ENCODE data around the gene SHMT2.

The SHMT2 gene

DNA sequence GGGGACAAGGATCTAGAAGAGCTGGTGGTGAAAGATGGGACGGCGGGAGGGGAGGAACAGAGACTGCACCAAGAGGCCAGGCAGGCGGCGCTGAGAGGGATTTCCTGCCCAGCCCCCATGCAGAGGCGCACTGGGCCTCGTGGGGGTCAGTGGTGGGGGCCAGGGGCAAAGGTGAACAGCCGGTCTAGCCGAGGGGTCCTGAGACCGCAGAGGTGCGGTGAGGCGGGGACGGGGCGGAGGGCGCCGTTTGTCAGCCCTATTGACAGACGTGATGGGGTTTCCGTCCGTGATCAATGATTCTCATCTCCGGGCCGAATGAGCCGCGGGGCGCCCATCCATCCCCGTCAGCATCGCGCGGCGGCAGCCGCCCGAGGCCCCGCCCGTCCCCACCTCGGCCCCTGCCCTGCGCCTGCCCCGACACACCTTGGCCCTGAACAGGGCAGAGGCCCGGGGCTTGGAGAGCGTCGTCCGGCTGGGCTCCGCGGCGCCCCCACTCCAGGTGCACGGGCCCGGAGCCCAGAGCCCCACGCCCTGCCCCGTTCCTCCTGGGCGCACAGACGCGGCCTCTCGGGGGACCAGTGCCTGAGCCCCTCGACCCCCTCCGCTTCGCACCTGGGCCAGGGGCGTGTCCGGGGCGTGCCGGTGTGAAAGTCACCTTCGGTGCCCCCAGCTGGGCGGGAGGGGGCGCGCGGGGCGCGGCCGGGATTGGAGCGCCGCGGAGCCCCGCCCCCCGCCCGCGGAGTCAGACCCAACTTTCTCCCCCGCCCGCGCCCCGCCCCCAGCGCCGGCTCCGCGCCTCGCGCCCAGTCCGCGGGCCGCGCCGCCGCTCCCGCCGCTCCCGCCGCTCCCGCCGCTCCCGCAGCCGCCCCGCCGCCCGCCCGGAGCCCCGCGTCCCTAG is 13.2 kb upstream of the SHMT2 start, which contains the start of gene NXPH4:
NXPH4 (plus strand) TSS at position 781 of the 898 bp plus-strand sequence. CDS start 176 bp downstream, outside the sequence.
- peak; percentile 23 to 34 for DNase-seq

DNA sequence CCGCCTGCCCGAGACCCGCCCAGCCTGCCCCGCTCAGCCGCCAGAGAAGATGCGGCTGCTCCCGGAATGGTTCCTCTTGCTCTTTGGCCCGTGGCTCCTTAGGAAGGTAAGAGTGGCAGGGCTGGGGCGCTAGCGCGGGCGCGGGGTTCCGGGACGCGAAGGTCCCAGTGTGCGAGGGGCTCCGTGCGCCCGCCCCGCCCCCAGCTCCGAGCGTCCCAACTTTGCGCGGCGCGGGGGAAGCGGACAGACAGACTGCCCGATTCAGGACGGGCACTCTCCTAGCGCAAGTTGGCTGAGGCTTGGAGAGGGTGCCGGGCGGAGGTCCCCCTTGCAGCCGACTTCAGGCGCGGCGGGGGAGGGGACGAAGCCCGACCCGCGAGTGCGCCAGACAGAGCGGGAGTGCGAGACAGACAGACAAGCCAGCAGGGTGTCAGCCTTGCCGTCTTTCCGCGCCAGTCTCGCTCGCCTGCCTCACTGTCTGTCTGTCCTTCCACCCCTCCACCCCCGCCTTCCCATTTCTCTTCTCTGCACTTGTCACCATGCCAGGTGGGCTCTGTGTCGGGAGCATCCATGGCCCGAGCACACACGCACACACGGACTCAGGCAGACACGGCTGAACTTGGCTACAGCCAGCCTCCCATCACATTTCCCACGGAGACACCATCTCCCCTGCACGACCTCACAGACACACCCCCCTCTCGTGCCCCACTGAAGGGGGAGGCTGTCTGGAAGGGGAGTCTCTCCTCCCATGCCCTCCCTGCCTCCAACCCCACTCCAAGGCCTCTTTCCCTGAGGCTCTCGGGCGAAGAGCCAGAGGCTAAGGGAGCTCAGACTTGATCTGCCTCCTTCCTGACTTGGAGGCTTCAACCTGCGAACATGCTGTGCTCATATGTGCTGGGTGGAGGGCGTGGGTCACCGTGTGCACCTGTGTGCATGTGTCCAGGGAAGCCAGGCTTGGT is 12.3 kb upstream of the SHMT2 start:
- no peak for DNase-seq

DNA sequence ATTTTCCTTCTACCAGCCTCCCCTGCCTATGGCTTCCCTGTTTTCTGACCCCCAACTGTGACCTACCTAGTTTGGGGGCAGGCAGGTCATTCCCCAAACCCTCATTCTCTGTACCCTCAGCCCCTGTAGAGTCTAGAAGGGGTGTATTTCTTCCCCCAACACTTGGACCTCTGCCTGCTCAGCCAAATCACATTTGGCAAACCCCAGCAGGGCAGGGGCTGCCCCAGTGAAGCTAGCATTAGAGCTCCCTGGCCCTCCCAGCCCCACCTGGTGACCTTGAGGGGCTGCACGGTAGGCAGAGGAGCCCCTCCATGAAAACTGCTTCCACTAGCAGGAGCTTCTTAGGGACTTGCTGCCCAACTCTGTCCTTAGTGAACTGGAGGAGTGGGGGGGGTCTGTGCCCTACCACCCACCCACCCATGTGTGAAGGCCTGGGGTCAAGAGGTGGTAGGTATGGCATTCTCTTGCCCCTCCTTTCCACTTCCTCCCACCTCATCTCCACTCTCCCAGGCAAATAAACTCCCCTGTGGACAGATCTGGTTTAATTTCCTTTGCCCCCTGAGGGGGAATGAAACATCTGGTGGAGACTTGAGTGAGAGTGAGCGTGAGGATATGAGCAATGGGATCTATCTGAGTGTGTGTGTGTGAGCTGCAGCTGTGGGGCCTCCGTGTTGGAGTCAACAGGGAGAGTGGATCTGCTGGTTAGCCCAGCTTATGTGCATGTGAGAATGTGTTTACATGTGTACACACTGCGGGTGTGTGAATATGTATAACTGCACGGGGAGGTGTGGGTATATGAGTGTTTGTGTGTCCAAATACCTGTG is 11.3 kb upstream of the SHMT2 start:
- no peak for DNase-seq

DNA sequence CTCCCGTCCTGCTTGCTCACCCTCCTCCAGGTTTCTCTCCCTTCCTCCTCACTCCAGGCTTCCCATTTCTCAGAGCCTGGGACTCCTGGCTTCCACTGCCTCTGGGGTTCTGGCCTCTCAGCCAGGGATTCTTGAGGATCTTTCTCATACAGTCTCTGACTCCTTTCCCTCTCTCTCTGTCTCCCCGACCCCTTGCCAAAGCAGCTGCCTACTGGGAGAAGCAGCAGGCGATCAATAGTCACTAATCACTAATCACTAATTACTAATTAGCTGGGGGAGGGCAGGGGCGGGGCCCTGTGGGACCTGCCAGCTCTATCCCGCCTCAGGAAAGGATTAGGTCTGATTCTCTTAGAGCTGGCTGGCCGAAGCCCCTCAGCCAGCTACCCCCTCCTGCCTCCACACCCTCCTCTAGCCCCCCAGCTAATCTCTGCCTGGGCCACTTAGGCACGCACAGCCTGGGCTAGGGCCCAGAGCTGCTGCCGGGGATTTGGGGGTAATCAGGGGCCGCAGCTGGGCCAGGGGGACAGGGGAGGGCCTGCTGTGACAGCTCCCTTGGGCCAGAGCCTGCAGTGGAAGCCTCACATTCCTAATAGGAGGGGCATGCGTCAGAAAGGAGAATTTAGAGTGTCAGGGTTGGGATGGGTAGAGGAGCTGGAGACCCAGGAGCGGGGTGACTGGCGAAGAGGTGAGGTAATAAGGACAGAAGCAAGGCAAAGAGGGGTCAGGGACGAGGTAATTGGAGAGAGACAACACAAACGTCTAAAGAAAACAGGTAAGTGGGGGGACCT is 10.1 kb upstream of the SHMT2 start:
- DNase-seq, result no peak

DNA sequence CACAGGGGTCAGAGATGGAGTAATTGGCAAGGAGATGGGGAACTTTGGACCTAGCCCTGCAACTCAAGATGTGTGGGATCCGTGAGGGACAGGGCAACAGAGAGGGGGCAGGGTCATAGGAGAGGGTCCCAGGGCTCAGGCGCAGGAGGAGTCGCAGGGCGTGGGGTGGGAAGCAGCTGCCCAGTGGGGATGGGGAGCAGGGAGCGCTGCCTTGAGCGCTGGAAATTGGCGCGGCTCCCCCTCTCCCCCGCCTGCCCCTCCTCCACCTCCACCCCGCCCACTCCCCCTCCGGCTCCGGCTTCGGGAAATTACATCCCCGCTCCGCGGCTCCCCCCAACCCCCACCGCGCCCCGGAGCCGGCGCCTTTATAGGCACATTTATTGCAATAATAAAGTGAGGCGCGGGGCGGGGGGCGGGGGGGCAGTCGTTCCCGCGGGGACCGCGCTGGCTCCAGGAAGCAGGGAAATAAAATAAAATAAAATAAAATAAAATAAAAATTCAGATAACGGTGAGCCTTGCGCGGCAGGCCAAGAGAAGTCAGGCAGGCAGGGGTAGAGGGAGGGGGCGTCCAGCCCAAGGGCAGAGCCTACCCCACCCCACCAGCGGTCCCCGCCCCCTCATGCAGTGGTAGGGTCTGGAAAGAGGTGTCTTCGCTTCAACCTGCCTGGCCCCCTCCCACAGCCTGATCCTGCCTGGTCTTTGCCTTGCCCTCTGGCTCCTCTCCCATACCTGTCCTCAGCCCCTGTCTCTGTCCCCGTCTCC is 9.3 kb upstream of the SHMT2 start:
- DNase-seq, result no peak

DNA sequence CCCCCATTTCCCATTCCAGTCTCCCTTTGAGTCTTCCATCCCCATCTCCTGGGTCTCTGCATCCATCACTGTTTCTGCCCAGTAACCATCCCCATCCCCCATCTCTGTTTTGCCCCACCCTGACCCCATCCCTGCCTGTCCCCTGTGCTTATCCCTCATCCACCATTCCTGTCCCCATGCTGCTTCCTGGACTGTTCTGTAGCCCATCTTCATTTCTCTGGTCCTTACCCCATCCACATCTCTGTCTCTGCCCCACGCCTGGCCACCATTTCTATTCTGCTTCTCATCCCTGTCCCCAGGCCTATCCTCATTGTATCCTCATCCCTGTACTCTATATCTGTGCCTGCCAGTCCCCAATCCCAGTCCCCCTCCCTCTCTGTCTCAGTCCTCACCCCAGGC is 8.7 kb upstream of the SHMT2 start:
- no peak for DNase-seq

DNA sequence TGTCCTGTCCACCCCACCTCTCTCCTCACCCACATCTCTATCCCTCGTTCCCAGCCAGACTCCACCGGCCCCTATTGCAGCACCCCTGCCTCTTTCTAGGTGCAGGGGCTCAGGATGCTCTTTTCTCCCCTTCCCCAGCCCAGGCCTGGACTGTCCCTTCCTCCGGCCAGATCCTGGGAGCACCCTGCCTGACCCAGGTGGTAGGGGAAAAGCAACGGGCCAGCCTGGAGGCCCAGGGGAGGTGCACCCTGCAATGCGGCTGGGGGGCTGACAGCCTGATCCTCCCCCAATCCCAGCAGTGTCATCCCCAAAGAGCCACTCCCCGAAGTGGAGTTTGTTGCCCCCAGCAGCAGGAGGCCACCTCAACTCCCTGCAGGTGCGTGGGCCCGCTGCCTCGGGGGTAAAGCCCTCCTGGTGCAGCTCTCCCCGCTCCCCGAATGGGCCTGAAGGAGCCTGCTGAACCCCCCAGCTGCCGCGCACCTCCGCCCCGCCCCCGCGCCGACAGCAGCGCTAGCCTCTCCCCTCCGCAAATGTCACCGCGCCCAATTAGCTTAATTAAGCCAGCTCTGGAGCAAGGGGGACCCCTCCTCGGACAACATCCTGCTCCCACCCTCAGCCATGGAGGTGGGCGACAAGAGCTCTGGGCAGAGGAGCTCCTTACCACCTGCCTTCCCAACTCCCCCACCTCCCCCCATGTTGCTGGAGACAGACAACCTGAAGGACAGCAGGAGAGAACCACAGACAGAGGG is 8.2 kb upstream of the SHMT2 start:
- no peak for DNase-seq

DNA sequence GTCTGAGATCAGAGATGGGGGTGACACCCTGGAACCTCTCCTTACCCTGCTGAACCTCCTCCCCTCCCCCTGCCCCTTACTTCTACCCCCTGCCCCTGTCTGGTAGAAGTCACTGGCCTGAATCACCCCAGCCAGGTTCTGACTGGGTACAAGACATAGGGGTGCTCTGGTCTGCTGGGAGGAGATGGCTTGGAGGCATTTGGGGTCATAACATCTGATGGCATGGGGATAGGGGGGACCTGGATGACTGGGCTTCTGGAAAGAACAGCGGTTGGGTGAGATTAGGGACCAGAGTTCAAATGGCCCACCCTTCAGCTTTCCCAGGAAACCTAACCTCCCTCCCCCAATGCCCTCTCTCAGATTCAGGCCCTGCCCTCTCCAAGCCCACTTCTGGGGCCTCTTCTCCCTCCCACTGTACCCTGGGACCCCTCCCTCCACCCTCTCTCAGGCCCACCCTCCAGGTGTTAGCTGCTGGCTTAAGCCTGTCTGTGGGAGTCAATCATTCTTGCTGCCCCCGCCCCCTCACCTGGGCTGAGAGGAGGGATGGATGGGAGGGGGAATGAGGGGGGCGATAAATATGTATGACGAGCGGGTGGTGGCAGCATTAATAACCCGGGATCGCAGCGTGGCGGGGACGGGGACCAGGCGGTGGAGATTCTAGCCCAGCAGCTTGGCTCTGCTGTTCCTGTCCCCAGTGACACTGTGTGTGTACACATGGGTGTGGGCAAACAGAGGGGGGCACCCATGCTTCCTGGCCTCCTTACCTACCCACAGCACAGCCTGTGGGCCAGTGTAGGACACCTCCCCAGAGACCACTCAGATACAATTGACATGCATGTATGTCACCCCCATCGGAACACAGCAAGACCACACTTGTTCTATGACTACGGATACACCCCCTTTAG is 7.0 kb upstream of the SHMT2 start:
- DNase-seq, result no peak

DNA sequence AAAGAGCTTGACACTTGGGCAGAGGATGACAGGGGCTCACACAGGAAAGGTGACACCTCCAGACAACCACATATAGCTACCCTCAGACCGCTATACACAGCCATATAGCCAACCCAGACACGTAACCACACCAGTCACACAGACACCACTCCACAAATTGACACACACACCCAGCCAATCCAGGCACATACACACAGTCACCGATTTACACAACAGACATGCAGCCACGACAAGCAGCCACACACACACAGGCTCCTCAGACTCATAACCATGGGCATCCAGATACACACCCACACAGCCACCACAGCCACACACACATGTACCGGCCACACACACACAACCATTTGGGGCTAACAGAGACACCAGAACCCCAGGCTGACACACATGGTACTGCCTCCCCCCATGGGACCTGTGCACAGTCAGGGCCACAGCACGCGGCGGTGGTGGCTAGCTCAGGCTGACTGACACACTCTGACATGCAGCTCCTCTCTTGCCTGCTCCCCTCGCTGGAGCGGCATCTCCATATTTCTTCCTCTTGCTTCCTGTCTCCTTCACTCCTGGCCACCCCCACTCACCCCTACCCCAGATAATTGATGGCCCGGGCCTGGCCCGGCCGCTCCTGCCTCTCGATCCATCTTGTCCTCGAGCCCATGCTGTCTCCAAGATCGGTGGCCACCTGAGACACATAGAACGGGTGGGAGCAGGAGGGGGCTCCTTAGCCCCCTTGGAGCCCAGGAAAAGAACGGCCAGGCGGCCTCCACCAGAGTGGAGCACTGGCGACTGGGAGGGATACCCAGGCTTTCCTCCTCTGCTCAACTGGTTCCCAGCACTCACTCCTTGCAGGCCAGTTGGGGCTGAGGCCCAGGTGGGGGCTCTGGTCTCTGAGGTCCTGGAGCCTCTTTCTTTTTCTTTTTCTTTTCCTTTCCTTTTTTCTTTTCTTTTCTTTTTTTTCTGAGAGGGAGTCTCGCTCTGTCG is 6.0 kb upstream of the SHMT2 start:
- DNase-seq, result no peak

DNA sequence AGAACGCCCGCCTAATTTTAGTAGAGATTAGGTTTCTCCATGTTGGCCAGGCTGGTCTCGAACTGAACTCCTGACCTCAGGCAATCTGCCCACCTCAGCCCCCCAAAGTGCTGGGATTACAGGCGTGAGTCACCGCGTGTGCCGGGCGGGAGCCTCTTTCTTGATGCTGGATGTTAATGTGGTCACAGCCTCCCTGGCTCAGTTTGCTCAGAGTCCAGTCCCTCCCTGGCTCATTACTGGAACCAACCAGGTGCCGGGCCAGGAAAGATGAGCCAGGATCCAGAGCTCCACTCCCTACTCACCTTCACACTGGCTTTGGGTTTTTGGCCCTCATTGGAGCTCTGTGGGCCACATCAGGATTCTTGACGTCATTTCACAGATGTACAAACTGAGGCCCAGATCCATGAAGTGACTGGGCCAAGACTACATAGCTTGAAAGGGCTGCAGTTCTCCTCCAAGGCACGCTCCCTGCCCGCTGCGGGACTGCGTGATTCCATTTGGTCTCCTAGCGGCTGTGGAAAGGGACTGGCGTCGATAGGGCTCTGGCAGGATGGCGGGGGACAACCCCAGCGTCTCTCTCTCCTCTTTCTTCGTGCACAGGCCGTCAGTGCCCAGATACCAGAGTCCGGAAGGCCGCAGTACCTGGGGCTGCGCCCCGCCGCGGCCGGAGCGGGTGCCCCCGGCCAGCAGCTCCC is 5.1 kb upstream of the SHMT2 start:
- no peak for DNase-seq

DNA sequence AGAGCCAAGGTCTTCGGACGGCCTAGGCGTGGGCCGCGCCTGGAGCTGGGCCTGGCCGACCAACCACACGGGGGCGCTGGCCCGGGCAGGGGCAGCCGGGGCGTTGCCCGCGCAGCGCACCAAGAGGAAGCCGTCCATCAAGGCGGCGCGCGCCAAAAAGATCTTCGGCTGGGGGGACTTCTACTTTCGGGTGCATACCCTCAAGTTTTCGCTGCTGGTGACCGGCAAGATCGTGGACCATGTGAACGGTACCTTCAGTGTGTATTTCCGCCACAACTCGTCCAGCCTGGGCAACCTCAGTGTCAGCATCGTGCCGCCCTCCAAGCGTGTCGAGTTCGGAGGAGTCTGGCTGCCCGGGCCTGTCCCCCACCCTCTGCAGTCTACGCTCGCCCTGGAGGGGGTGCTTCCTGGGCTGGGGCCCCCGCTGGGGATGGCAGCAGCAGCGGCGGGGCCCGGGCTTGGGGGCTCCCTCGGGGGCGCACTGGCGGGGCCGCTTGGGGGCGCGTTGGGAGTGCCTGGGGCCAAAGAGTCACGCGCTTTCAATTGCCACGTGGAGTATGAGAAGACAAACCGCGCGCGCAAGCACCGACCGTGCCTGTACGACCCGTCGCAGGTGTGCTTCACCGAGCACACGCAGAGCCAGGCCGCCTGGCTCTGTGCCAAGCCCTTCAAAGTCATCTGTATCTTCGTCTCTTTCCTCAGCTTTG is 4.4 kb upstream of the SHMT2 start:
- DNase-seq, result no peak

DNA sequence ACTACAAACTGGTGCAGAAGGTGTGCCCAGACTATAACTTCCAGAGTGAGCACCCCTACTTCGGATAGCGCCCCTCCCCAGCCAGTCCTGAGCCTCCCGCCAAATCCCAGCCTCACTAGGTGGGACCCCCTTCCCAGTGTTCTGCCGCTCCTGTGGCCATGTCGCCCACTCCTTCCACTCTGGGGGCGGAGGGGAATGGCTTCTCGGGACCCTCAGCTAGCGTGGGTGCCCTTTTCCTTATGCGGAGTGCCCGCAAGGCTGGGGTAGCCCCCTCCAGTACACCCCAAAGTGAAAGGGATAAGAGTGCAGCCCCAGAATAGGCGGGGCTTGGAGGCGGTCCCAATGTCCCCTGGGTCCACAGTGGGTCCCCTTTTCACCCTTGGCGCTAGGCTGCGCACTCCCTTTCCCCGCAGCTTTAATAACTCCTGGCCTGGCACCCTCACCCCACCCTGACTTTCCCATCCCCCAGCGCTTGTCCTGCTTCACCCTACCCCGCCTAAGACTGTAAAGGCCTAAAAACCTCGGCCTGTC is 3.8 kb upstream of the SHMT2 start:
- no peak for DNase-seq

DNA sequence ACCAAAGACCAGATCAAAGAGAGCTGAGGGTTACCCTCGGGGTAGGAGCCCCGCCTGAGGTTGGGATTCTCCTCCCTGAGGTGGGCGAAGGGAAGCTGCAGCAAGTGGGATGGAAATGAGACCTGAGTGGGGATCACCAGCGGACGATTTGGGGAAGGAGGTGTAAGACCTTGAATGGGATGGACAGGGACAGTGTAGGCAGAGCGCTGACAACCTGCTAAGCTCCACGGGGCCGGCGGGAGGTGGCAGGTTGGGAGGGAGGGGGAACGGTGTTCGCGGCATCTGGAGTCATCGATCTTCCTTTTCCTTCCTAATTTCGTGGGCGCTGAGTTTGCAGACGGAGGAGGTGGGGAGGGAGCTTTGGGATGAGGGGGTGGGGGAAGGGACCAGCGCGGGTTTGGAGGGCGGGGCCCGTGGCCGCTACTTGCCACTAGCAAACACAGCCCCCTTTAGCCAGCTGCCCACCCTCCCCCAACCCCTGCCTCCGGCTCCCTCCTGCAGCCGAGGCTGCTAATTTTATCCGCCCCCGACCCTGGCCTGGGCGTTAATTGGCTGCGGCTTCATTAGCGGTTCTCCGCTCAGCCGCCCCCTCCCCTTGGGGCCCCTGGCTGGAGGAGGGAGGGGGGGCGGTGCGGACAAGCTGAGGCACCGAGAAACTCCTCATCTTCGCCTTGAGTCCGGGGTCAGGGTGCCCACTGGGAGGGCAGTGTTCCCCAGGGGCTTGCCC is 2.8 kb upstream of the SHMT2 start:
- DNase-seq, result no peak

DNA sequence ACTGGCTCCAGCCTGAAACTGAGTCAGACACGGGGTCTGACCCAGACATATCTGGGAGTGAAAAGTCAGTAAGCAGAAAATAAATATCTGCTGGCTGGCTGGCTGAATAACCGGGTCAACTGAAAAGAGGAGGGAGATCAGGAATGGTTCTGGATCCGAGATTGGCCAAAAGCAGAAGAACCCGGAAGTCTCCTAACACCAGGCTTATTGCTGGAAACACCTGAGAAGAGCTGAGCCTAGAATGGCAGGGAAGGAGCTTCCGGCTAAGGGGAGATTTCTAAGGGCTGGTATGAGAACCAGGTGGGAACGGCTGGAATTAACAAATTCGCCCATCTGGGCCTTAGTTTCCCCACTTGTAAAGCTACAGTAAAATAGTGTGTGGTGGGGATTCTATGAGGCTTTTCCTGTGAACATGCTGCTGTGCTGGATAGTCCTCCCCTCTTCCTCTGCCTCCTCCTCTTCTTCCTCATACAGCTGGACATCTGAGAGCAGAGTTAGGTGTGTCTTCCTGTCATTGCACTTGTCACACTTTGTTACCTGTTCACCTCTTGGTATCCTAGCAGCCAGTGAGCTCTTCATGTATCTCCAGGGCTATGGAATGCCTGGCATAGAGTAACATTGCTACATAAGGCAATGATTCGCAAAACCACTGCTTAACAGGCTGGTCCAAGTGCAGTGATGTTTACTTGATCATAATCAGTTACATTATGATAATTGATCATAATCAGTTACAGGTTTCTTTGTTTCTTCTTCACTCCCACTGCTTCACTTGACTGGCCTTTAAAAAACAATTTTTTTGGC is 2.0 kb upstream of the SHMT2 start:
- no peak for DNase-seq

Measured in NCI-H2081 (cell line).